Smooth muscle cell (in vitro differentiated cells): Measurements from ENCODE around the gene TTYH3. TPM values are rescaled to one million over a fixed set of nuclear protein-coding genes. Genes with fewer than 3 reads are reported as not detected.

ENCODE experiments used
- DNase-seq: peaks from one replicate; lab custom pipeline; 2025; ENCODE audit not compliant: unreplicated experiment; lab: John Stamatoyannopoulos, UW
- H2AFZ ChIP-seq: fragments of 200-600 bp; sonication (generic); 2 replicates; pipeline ENCODE4 v1.6.0; 2016; ENCODE audit warnings: antibody characterized with exemption, low read depth, mild to moderate bottlenecking
- H3F3A ChIP-seq: fragments of 200-600 bp; sonication (generic); 2 replicates; pipeline ENCODE4 v1.6.0; 2017; ENCODE audit warnings: antibody characterized with exemption, low read depth
- H3K27ac ChIP-seq: fragments of 200-600 bp; sonication (generic); 2 replicates; pipeline ENCODE4 v1.5.1; 2016; ENCODE audit warnings: low read depth, mild to moderate bottlenecking
- H3K27me3 ChIP-seq: fragments of 200-600 bp; sonication (generic); 2 replicates; pipeline ENCODE4 v1.6.1; 2016; ENCODE audit warnings: low read depth, mild to moderate bottlenecking
- H3K36me3 ChIP-seq: fragments of 200-600 bp; sonication (generic); 2 replicates; pipeline ENCODE4 v1.5.1; 2016; ENCODE audit warnings: low read depth
- H3K4me1 ChIP-seq: fragments of 200-600 bp; sonication (generic); 2 replicates; pipeline ENCODE4 v1.5.1; 2016; ENCODE audit warnings: low read depth
- H3K4me2 ChIP-seq: fragments of 200-600 bp; sonication (generic); 2 replicates; pipeline ENCODE4 v1.6.0; 2016; ENCODE audit warnings: mild to moderate bottlenecking
- H3K4me3 ChIP-seq: fragments of 200-600 bp; sonication (generic); 2 replicates; pipeline ENCODE4 v1.5.1; 2016; ENCODE audit warnings: mild to moderate bottlenecking
- H3K79me2 ChIP-seq: fragments of 200-600 bp; sonication (generic); 2 replicates; pipeline ENCODE4 v1.6.0; 2016; ENCODE audit warnings: low read depth, mild to moderate bottlenecking
- H3K9ac ChIP-seq: fragments of 200-600 bp; sonication (generic); 2 replicates; pipeline ENCODE4 v1.6.0; 2016; ENCODE audit warnings: low read depth
- H3K9me3 ChIP-seq: fragments of 200-600 bp; sonication (generic); replicated peaks from 2 replicates; pipeline ENCODE4 v1.5.1; 2016; ENCODE audit warnings: low read depth
- H4K20me1 ChIP-seq: fragments of 200-600 bp; sonication (generic); 2 replicates; pipeline ENCODE4 v1.6.0; 2016; ENCODE audit warnings: low read depth
- CTCF ChIP-seq: fragments of 200-600 bp; sonication (generic); IDR thresholded peaks from 2 replicates; pipeline ENCODE4 v1.5.1; 2017; ENCODE audit warnings: borderline replicate concordance, mild to moderate bottlenecking, antibody characterized with exemption; ENCODE audit not compliant: insufficient read depth, poor library complexity, severe bottlenecking
- WGBS: methylation state at CpG from one replicate; pipeline ENCODE4 v1.1.7; 2016; ENCODE audit warnings: low lambda C conversion rate; 5-methylcytosine and 5-hydroxymethylcytosine counted together
- polyA plus RNA-seq: library from polyadenylated mRNA; unstranded; fragments of >200 nt; fragmentation: Nextera tagmentation; extraction: Ambion mirVana; gene quantifications from 2 replicates; pipeline ENCODE4 v1.2.1, GENCODE V29; 2016
- total RNA-seq: library from RNA; depleted of rRNA; stranded (reverse); fragments of >200 nt; gene quantifications from 2 replicates; pipeline ENCODE4 v1.2.3, GENCODE V29; 2014

The TTYH3 gene
- total and polyA plus RNA-seq, 2 experiments from 2014 or later = 51.5 to 179 TPM

- Histone ChIP-seq H3F3A (no peaks in the 10 kb centered on the region), H3K4me2 (no peak overlapping the region)
- TF ChIP-seq CTCF = no peak
Observed at GRCh38 chr7:2698581-2699288, 66.9 kb downstream of the TTYH3 start.

GRCh38 chr7:2699289-2699620 is 67.5 kb downstream of the TTYH3 start:
- H3K27me3 ChIP-seq = no peaks in the 10 kb centered on the region
- WGBS = 89% methylated on average over 15 of the region's 15 CpGs
- no peaks in the 10 kb centered on the region for H3F3A ChIP-seq
- no peaks in the 10 kb centered on the region for H4K20me1 ChIP-seq
- H2AFZ ChIP-seq = no peak overlapping the region
- no peaks in the 10 kb centered on the region for H3K9me3 ChIP-seq
- no peaks in the 10 kb centered on the region for H3K4me1 ChIP-seq
- no peak overlapping the region for H3K27ac ChIP-seq
- no peak overlapping the region for H3K9ac ChIP-seq
- no peak for TF ChIP-seq CTCF
- no peaks in the 10 kb centered on the region for H3K79me2 ChIP-seq
- no peak overlapping the region for H3K4me3 ChIP-seq
- H3K4me2 ChIP-seq = no peak overlapping the region
- H3K36me3 ChIP-seq = no peaks in the 10 kb centered on the region
- DNase-seq = no peak

More at GRCh38 chr7:2698581-2699288, 66.9 kb downstream of the TTYH3 start:
- 84% methylated on average over 18 of the region's 18 CpGs for WGBS
- Histone ChIP-seq H3K4me1 (no peaks in the 10 kb centered on the region), H3K9me3 (no peaks in the 10 kb centered on the region), H3K4me3 (no peak overlapping the region), H2AFZ (no peak overlapping the region), H4K20me1 (no peaks in the 10 kb centered on the region), H3K27ac (no peak overlapping the region), H3K27me3 (no peaks in the 10 kb centered on the region), H3K79me2 (no peaks in the 10 kb centered on the region), H3K36me3 (no peaks in the 10 kb centered on the region), H3K9ac (no peak overlapping the region)
- DNase-seq = no peak

GRCh38 chr7:2700141-2700850 is 68.5 kb downstream of the TTYH3 start:
- Histone ChIP-seq H3K36me3 (no peaks in the 10 kb centered on the region), H3F3A (no peaks in the 10 kb centered on the region), H4K20me1 (no peaks in the 10 kb centered on the region), H3K9ac (no peak overlapping the region), H2AFZ (no peak overlapping the region), H3K9me3 (no peaks in the 10 kb centered on the region), H3K27ac (no peak overlapping the region), H3K4me3 (no peak overlapping the region), H3K27me3 (no peaks in the 10 kb centered on the region), H3K4me2 (no peak overlapping the region), H3K4me1 (no peaks in the 10 kb centered on the region), H3K79me2 (no peaks in the 10 kb centered on the region)
- TF ChIP-seq CTCF = no peak
- DNase-seq = no peak
- 94% methylated on average over 40 of the region's 40 CpGs for WGBS
